ENCODE data around the gene MYBL2.
A peak's percentile ranks its signal among the peaks of the same experiment; 100 is the strongest.

MYBL2 gene

DNA sequence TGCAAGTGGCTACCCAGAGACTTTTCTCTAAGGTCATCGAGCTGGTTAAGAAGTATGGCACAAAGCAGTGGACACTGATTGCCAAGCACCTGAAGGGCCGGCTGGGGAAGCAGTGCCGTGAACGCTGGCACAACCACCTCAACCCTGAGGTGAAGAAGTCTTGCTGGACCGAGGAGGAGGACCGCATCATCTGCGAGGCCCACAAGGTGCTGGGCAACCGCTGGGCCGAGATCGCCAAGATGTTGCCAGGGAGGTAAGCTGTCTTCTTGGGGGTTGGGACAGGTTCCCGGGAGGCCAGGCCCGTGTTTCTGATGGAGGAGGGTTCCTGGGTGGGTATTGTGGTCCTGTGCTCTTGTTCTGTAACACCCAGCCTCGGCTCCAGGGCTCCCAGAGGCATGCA, 19.9 kb downstream of the MYBL2 start:
- H3K4me3 ChIP-seq (ENCODE audit: low read depth, low read length): no peak overlapping the region
- TF ChIP-seq, protein P1, sequence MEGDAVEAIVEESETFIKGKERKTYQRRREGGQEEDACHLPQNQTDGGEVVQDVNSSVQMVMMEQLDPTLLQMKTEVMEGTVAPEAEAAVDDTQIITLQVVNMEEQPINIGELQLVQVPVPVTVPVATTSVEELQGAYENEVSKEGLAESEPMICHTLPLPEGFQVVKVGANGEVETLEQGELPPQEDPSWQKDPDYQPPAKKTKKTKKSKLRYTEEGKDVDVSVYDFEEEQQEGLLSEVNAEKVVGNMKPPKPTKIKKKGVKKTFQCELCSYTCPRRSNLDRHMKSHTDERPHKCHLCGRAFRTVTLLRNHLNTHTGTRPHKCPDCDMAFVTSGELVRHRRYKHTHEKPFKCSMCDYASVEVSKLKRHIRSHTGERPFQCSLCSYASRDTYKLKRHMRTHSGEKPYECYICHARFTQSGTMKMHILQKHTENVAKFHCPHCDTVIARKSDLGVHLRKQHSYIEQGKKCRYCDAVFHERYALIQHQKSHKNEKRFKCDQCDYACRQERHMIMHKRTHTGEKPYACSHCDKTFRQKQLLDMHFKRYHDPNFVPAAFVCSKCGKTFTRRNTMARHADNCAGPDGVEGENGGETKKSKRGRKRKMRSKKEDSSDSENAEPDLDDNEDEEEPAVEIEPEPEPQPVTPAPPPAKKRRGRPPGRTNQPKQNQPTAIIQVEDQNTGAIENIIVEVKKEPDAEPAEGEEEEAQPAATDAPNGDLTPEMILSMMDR (IDR thresholded peaks at IDR 0.05; ENCODE audit: low read depth, low read length): no peak

DNA sequence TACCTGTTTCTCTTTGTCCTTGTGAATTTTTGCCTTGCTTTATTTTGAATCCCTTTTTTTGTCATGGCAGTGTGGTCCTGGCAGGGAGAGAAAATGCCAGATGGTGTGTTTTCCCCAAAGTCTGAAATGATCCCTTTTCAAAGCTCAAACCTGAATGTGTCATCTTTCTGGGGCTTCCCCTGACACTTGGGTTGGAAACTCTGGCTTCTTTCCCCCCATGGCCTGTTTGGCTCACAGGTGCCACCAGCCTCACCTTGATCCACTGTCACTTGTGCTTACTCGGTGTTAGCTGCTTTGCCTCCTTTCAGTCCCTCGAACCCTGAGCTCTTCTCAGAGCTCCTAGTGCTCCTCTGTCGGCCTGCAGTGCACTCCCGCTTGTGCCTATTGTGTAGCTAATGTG, 22.3 kb downstream of the MYBL2 start:
- TF ChIP-seq, protein P1 (IDR thresholded peaks at IDR 0.05; ENCODE audit: low read depth, low read length): no peak
- H3K4me3 ChIP-seq (ENCODE audit: low read depth, low read length): no peak overlapping the region

DNA sequence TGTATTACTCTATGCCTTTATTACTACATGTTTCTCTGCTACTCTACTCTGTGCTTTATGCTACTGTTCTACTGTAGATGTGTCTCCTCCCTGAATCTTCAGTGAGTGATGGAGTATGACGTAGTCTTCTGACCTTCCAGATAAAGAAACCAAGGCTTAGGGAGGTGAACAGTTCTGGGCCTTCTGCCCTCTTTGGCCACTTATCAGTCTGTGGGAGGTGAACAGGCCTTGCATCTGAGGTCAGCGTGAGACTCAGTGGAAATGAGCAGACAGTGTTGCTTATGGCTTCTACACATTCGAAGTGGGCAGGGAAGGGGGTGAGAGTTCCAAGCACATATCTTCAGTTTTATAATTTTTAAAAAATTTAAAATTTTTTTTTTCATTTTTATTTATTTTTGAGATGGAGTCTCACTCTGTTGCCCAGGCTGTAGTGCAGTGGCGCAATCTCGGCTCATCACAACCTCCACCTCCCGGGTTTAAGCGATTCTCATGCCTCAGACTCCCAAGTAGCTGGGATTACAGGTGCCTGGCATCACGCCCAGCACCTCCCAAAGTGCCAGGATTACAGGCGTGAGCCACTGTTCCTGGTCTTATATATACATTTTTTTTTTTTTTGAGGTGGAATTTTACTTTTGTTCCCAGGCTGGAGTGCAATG, 24.2 kb downstream of the MYBL2 start:
- TF ChIP-seq, protein P1 (IDR thresholded peaks at IDR 0.05; ENCODE audit: low read depth, low read length): no peak
- no peak overlapping the region for H3K4me3 ChIP-seq (ENCODE audit: low read depth, low read length)

GRCh38 chr20:43691928-43692524, 25.1 kb downstream of the MYBL2 start:
- TF ChIP-seq, protein P1 (IDR thresholded peaks at IDR 0.05; ENCODE audit: low read depth, low read length): peak; percentile 73
- H3K4me3 ChIP-seq (ENCODE audit: low read depth, low read length): no peak overlapping the region

- no peak overlapping the region for H3K4me3 ChIP-seq (ENCODE audit: low read depth, low read length)
- TF ChIP-seq, protein P1 (IDR thresholded peaks at IDR 0.05; ENCODE audit: low read depth, low read length): no peak
Measured at GRCh38 chr20:43694763-43695162, 27.8 kb downstream of the MYBL2 start.

- H3K4me3 ChIP-seq (ENCODE audit: low read depth, low read length): no peak overlapping the region
- TF ChIP-seq, protein P1 (IDR thresholded peaks at IDR 0.05; ENCODE audit: low read depth, low read length): no peak
Measured at GRCh38 chr20:43695571-43695970, 28.7 kb downstream of the MYBL2 start.

DNA sequence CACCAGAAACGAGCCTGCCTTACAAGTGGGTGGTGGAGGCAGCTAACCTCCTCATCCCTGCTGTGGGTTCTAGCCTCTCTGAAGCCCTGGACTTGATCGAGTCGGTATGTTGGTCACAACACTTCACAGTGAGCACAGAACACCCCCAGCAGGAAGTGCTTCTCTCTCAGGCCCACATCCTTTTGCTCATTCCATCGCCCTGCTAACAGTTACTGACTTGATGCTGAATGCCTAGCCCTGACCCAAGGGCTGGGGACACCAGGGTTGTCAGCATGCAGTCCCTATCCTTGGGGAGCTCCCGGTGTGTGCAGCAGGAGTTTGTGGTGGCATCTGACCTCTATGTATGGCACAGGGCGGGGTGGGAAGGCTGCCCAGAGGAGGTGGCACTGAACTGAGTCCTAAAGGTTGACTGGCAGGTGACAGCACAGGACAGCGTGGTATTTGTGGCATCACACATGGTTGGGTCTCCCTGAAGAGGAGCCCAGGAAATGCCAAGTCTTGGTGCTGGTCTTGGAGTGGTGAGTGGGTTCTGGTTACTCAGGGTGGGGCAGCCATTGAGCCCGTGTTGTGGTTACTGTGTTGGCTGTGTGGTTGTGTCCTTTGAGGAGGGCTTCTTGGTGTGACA, 33.1 kb downstream of the MYBL2 start:
- H3K4me3 ChIP-seq (ENCODE audit: low read depth, low read length): no peak overlapping the region
- TF ChIP-seq, protein P1 (IDR thresholded peaks at IDR 0.05; ENCODE audit: low read depth, low read length): no peak
